Ammon's horn (tissue), 1 donor: Measurements from ENCODE around the gene UBE2C.
A peak's percentile ranks its signal among the peaks of the same experiment; 100 is the strongest.

Source experiments
- DNase-seq: peaks from one replicate; pipeline ENCODE4 v3.0.0-alpha.2; 2016; ENCODE audit warnings: low spot score

The UBE2C gene

DNA sequence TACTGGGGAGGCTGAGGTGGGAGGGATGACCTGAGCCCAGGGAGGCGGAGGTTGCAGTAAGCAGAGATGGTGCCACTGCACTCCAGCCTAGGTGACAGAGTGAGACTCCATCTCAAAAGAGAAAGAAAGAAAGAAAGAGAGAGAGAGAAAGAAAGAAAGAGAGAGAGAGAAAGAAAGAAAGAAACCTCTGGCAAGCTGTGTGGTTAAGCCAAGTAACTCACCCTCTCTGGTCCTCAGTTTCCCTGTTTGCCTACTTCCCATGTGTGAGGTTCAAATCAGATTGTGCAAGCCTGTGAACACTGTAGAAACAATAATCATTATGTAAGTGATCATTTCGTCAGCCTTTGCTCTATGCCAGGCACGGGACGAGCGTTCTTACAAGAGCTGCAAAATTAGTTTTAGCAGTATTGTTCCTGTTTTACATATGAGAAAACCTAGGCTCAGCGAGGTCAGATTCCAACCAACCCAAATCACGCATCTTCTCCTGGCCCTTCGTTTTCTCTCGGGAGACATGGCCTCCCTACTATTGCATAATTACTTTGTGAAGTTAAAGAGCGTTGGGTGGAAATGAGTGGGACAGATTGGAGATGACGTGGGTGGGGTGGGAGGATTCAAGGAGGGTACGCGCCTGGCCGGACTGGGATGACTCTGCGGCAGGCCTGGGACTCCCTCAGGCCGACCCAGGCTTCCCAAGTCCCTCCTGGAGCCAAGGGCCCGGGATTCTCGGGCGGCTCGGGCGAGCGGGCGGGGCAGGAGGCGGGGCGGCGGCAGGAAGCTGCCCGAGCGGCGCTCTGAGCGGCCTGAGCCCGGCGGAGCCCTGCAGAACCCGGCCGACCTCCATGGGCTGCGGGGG lies 20.8 kb downstream of the UBE2C start, which contains the start of gene SNX21:
SNX21 (plus strand) TSS at position 770 of the 853 bp plus-strand sequence. CDS start 121 bp downstream, outside the sequence.
- DNase-seq, result peak; percentile 74

- DNase-seq, result peak; percentile 86
These were observed 21.7 kb downstream of the UBE2C start for GRCh38 chr20:45833883-45834796.

GRCh38 chr20:45834797-45835161 lies 22.3 kb downstream of the UBE2C start:
- DNase-seq, result peak; percentile 5

DNA sequence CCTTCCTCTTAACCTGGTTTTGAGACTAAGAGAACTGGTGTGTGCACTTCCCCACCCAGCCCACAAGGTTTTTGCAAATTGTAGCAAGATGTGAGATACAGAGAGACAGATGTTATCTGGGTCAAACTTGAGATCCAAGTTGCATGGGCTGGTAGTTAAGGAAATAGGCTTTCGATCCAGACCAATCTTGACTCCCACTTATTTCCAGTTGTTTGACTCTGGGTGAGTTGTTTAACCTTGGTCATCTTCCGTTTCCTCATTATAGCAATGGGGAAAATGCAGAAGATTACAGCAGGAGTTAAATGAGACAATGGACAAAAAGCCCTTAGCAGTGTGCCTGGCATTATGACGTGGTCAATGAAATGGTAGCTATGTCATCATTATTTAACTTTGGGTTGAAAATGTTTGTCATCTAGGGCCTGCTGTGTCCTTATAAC lies 22.9 kb downstream of the UBE2C start:
- DNase-seq, result no peak

GRCh38 chr20:45835825-45836224 lies 23.4 kb downstream of the UBE2C start:
- peak; percentile 13 for DNase-seq

DNA sequence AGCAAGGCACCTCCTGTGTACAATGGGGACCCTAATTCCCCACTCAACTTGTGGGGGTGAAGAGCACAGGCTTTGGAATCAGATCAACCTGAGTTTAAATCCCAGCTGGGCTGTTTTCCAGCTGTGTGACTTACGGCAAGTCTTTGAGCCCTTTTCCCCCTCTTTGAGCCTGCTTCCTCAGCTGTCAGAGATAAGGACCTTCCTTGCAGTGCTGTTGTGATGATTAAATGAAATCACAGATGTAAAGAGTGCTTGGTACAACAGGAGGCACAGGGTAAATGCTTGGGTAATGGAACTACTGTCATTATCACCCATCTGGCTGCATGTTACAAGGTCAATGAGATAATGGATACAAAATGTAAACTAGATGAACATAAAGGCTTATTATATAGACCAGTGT lies 24.4 kb downstream of the UBE2C start:
- DNase-seq, result no peak

GRCh38 chr20:45840700-45841198 lies 28.3 kb downstream of the UBE2C start:
- DNase-seq, result no peak

- no peak for DNase-seq
These were observed 29.1 kb downstream of the UBE2C start for GRCh38 chr20:45841407-45842129.

- DNase-seq, result no peak
These were observed 29.8 kb downstream of the UBE2C start for GRCh38 chr20:45842169-45842812.

- no peak for DNase-seq
These were observed 31.1 kb downstream of the UBE2C start for GRCh38 chr20:45843506-45843905.

DNA sequence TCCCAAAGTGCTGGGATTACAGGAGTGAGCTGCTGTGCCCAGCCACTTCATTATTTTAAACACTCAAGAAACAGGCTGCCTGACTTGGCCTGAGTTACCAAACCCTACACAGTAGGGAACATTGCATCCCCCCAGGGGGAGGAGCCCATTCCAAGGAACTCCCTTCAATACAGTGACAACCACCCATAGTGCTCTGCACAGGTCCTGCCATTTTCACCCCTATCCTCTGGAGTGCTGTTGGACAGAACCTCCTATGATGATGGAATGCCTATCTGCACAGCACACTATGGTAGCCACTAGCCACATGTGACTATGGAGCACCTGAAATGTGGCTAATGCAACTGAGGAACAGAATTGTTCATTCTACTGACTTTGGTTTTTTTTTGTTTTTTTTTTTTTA lies 33.0 kb downstream of the UBE2C start:
- DNase-seq, result no peak

DNA sequence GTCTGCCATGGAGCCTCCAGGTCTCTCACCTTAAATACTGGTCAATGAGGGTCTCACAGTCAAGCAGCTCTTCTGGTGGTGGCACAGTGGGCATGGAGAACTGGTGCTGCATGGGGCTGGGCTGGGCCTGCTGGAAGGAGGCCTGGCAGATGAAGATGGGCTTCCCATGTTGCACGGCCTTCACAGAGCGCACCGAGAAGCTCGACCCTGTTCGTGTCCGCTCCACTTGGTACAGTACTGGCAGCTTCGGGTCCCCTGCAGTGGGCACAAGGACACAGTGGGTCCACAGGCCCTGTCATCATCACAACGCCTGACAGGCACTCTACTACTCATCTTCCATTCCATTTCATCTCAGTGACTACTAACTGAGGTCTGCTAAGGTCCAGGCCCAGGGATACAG lies 36.0 kb downstream of the UBE2C start:
- DNase-seq, result no peak

GRCh38 chr20:45848969-45849582 lies 36.6 kb downstream of the UBE2C start:
- no peak for DNase-seq

- DNase-seq, result no peak
These were observed 37.8 kb downstream of the UBE2C start for GRCh38 chr20:45850238-45850637.

GRCh38 chr20:45850926-45851325 lies 38.5 kb downstream of the UBE2C start:
- DNase-seq, result no peak

DNA sequence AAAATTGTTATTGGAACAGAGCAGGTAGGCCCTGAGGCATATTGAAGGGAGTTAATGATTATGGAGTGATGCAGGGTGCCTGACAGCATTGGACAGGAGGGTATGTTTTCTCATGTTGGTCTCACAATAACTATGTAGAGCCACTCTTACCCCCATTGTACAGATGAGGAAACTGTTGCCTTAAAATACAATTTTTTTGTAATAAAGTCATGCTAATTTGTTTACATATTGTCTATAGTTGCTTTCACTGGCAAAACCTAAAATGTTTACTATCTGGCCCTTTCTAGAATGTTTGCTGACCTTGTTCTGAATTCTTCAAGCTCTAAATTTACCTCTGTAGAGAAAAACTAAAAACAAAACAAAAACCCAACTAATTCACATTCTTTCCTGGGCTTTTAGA lies 39.1 kb downstream of the UBE2C start:
- no peak for DNase-seq

DNA sequence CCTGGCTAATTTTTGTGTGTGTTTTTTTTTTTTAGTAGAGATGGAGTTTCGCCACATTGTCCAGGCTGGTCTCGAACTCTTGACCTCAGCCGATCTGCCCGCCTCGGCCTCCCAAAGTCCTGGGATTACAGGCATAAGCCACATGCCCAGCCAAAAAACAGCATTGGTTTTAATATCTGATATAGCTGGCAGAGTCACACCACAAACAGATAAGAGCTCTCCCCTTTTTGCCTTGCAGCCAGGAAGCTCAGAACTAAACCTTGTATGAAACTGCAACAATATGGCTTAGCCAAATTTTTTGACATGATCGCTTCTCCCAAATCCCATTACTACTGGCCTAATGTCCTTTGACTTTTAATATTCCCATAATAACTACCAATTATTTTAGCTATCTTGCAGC lies 39.9 kb downstream of the UBE2C start:
- no peak for DNase-seq

DNA sequence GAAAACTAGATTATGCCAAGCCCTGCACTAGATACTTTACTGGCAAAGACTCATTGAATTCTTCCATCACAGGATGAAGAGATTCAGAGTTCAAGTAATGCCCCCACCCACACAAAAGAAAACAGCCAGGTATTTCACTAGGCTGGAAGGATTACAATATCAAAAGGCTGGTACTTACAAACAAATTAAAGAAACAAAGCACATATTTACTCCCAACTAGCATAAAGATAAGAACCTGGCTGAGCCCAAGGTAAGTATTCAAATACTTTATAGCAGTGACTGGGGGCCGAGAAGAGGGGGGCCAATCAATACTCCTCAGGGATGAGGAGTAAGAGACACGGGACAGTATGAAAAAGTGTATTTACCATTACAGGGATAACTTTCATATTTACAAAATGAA lies 41.0 kb downstream of the UBE2C start:
- DNase-seq, result no peak

DNA sequence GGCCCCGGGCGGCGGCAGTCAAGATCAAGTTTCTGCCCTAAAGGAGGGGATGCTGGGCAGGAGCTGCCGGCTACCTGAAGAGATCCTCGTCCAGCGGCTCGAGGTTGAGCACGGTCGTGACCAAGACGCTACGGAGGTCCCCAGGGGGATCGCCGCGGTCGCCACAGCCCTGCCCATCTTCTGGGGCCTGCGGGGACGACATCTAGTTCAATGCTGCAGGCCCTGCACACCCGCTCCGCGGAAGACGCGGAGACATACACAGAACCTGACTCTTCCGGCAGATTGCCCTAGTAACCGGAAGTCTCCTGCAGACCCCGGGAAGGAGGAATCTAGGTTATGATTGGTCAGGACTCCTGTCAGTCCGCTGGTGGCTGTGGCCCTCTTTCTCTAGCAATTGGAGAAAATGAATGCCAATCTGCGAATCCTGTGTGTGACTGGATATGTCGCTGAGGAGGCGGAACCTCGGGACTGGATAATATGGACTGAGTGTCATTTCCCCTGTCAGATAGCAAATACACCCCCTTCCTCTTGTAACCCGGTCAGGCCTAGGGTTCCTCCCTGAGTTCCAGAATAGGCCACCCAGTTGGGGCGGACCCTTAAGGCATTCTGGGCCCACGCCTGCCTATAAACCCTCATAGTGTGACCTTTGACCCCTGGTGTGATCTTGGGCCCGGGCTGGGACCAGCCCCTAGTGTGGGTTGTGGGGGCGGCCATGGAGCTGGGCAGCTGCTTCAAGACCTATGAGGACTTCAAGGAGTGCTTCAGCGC lies 44.9 kb downstream of the UBE2C start, which contains the start of the genes ACOT8 and ZSWIM3:
ACOT8 (minus strand) TSS at position 279 of the 768 bp plus-strand sequence; CDS start at position 202, 77 bp downstream.
ZSWIM3 (plus strand) TSS at position 501 of the 768 bp plus-strand sequence; CDS start at position 713, 212 bp downstream.
- DNase-seq, result peak; percentile 99

GRCh38 chr20:45857882-45858216 lies 45.4 kb downstream of the UBE2C start:
- no peak for DNase-seq
